Gastrocnemius medialis (tissue), 4 donors: ENCODE data around the gene SUSD4. TPM values are rescaled to one million over a fixed set of nuclear protein-coding genes. Genes with fewer than 3 reads are reported as not detected.

Source experiments
- ATAC-seq, 2 donors: fragments of 150-250 bp; one replicate each; pipeline ENCODE4 v1.9.1; 2016
- DNase-seq, 2 donors: peaks; one replicate each; pipeline ENCODE4 v3.0.0-alpha.2; 2019
- H3K27ac ChIP-seq, 4 donors: fragments of 200-600 bp; sonication (generic); 1 replicate in 1 of 4; 2 replicates in 3 of 4; pipeline ENCODE4 v1.5.1; 2016 to 2018; ENCODE audit warnings: mild to moderate bottlenecking in 2 of 4, moderate library complexity in 1 of 4
- H3K27me3 ChIP-seq, 3 donors: fragments of 200-600 bp; sonication (generic) in 2 of 3; 1 replicate in 1 of 3; 2 replicates in 2 of 3; pipeline versions ENCODE4 v1.5.1 to v1.6.0; 2016 to 2019; ENCODE audit warnings: mild to moderate bottlenecking in 1 of 3, moderate library complexity in 1 of 3
- H3K36me3 ChIP-seq, 2 donors: fragments of 200-600 bp; sonication (generic) in 1 of 2; one replicate each; pipeline ENCODE4 v1.5.1; 2017 to 2018
- H3K4me1 ChIP-seq, 2 donors: fragments of 200-600 bp; sonication (generic) in 1 of 2; one replicate each; pipeline ENCODE4 v1.5.1; 2016 to 2017; ENCODE audit warnings: mild to moderate bottlenecking in 2 of 2
- H3K4me3 ChIP-seq, 4 donors: fragments of 200-600 bp; sonication (generic) in 3 of 4; 1 replicate in 1 of 4; 2 replicates in 3 of 4; pipeline ENCODE4 v1.5.1; 2016 to 2019; ENCODE audit warnings: mild to moderate bottlenecking in 2 of 4
- H3K9me3 ChIP-seq, 3 donors: fragments of 200-600 bp; sonication (generic) in 2 of 3; 1 replicate in 1 of 3; 2 replicates in 2 of 3; pipeline ENCODE4 v1.5.1; 2016 to 2019
- CTCF ChIP-seq, 5 experiments: fragments of 450-650 bp in 3 of 5; fragments of 200-600 bp in 2 of 5; sonication (generic) in 2 of 5; IDR thresholded peaks in 4 of 5; conservative IDR thresholded peaks in 1 of 5; 1 replicate in 4 of 5; 2 replicates in 1 of 5; pipeline ENCODE4 v1.5.1; 2016 to 2019; ENCODE audit warnings: antibody characterized with exemption in 5 of 5, mild to moderate bottlenecking in 3 of 5, moderate library complexity in 3 of 5
- POLR2A ChIP-seq, 2 donors: fragments of 450-650 bp; IDR thresholded peaks; one replicate each; pipeline ENCODE4 v1.6.1; 2017; ENCODE audit warnings: antibody characterized with exemption in 2 of 2, mild to moderate bottlenecking in 2 of 2, moderate library complexity in 2 of 2
- in situ Hi-C, 4 donors: fragments of 200-750 bp; cut with MboI; loops; one replicate each; pipeline versions ENCODE4 v1.15.0 to v1.8.0; 2017; ENCODE audit warnings: low sequenced_read_pairs in 4 of 4
- intact Hi-C: fragments of 100-400 bp; cut with DNase I; formaldehyde crosslinking; loops from one replicate; pipeline ENCODE4 v1.15.1; 2023; ENCODE audit warnings: low total_unique reads
- total RNA-seq, 4 donors: library from RNA; depleted of rRNA; stranded (reverse); fragments of >200 nt; gene quantifications; one replicate each; pipeline versions ENCODE4 v1.1.0 to v1.2.3, GENCODE V29; 2016

SUSD4 gene
- total RNA-seq, 4 donors from 2014 or later = 1.2 to 4.0 (median 3.3) TPM; not detected in 1

GRCh38 chr1:223189525-223189902 lies 174.5 kb downstream of the SUSD4 start:
- H3K27ac ChIP-seq = no peak overlapping the region
- in situ Hi-C loops = no loop called here
- no peak for ATAC-seq
- TF ChIP-seq CTCF (IDR thresholded peaks at IDR 0.05 in 4 of 5, conservative IDR thresholded peaks at IDR 0.05 in 1 of 5) (no peak), POLR2A (IDR thresholded peaks at IDR 0.05) (no peak)
- H3K27me3 ChIP-seq = no peaks in the 10 kb centered on the region
- H3K4me1 ChIP-seq = no peaks in the 10 kb centered on the region
- no peak for DNase-seq
- H3K36me3 ChIP-seq = no peaks in the 10 kb centered on the region
- no peaks in the 10 kb centered on the region for H3K9me3 ChIP-seq
- no peak overlapping the region for H3K4me3 ChIP-seq
- intact Hi-C loops = no loop called here

GRCh38 chr1:223188618-223189356 lies 175.2 kb downstream of the SUSD4 start:
- DNase-seq (no peak), ATAC-seq (no peak)
- H3K4me1 ChIP-seq = no peaks in the 10 kb centered on the region
- TF ChIP-seq CTCF (IDR thresholded peaks at IDR 0.05 in 4 of 5, conservative IDR thresholded peaks at IDR 0.05 in 1 of 5) (no peak), POLR2A (IDR thresholded peaks at IDR 0.05) (no peak)
- no peak overlapping the region for H3K27ac ChIP-seq
- H3K9me3 ChIP-seq = no peaks in the 10 kb centered on the region
- no peaks in the 10 kb centered on the region for H3K27me3 ChIP-seq
- intact Hi-C loops = no loop called here
- no peaks in the 10 kb centered on the region for H3K36me3 ChIP-seq
- in situ Hi-C loops = no loop called here
- H3K4me3 ChIP-seq = no peak overlapping the region

DNA sequence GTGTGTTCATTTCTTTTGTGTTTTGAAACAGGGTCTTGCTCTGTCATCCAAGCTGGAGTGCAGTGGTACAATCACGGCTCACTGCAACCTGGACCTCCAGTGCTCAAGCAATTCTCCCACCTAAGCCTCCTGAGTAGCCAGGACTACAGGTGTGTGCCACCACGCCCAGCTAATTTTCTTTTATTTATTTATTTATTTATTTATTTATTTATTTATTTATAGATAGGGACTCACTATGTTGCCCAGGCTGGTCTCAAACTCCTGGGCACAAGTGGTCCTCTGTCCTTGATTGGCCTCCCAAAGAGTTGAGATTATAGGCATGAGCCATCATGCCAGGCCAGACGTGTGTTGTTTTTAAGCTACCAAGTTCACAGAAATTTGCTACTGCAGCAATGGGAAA lies 177.2 kb downstream of the SUSD4 start:
- H3K36me3 ChIP-seq = no peaks in the 10 kb centered on the region
- no peaks in the 10 kb centered on the region for H3K9me3 ChIP-seq
- TF ChIP-seq CTCF (IDR thresholded peaks at IDR 0.05 in 4 of 5, conservative IDR thresholded peaks at IDR 0.05 in 1 of 5) (no peak), POLR2A (IDR thresholded peaks at IDR 0.05) (no peak)
- intact Hi-C loops = loop anchor here (1.0 kb wide), 1 partner anchor 41 kb away; no protein-coding TSS in a partner anchor
- DNase-seq = no peak
- H3K27ac ChIP-seq = no peak overlapping the region
- no peak for ATAC-seq
- no peaks in the 10 kb centered on the region for H3K27me3 ChIP-seq
- no peak overlapping the region for H3K4me3 ChIP-seq
- in situ Hi-C loops = no loop called here
- H3K4me1 ChIP-seq = no peaks in the 10 kb centered on the region

DNA sequence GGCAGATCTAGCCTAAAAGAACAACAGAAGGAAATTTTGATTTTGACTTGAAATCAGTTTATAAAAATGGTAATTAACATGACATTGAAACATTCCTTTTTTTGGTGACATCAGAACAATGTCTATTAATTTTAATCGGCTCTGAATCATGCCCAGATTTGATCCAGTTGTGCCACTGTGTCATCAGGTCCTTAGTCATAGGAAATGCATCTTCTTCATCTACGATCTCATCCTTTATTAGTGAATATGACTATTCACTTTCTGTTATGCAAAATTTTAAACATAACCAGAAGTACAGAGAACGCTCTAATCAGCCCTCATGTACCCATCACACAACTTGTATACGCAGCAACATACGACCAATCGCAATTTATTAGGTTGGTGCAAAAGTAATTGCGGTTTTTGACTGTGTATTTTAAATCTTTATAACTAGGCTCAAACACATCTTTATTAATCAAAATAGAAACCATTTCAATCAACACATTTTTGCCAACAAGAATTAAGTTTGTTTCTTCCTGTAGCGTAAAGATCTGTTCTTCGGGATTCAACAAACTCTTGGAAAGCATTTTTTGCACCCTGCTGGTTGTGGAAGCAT lies 180.6 kb downstream of the SUSD4 start:
- no peak for TF ChIP-seq POLR2A (IDR thresholded peaks at IDR 0.05)
- no peak for TF ChIP-seq CTCF (IDR thresholded peaks at IDR 0.05 in 4 of 5, conservative IDR thresholded peaks at IDR 0.05 in 1 of 5)
- H3K27me3 ChIP-seq = no peaks in the 10 kb centered on the region
- no peak overlapping the region for H3K27ac ChIP-seq
- intact Hi-C loops = no loop called here
- H3K4me3 ChIP-seq = no peak overlapping the region
- ATAC-seq (no peak), DNase-seq (no peak)
- H3K36me3 ChIP-seq = no peaks in the 10 kb centered on the region
- in situ Hi-C loops = no loop called here
- H3K9me3 ChIP-seq = no peaks in the 10 kb centered on the region
- no peaks in the 10 kb centered on the region for H3K4me1 ChIP-seq
